HFFc6 (cell line): ENCODE measurements around the gene PNPLA3. TPM values are rescaled to one million over a fixed set of nuclear protein-coding genes. Genes with fewer than 3 reads are reported as not detected.
A peak's percentile ranks its signal among the peaks of the same experiment; 100 is the strongest.

Experiments used
- DNase-seq: peaks from one replicate; pipeline ENCODE4 v3.0.0-alpha.2; 2018
- H3K27ac Mint-ChIP-seq: 2 replicates; pipeline ENCODE4 v1.8.0; 2020; ENCODE audit warnings: mild to moderate bottlenecking, mixed read lengths
- H3K27me3 Mint-ChIP-seq: 2 replicates; pipeline ENCODE4 v1.8.0; 2021; ENCODE audit warnings: mild to moderate bottlenecking, moderate library complexity, mixed read lengths; ENCODE audit not compliant: insufficient read depth
- H3K36me3 Mint-ChIP-seq: 2 replicates; pipeline ENCODE4 v1.8.0; 2021; ENCODE audit warnings: low read depth, mixed read lengths
- H3K4me1 Mint-ChIP-seq: 2 replicates; pipeline ENCODE4 v1.8.0; 2020; ENCODE audit warnings: low read depth, mixed read lengths
- H3K4me3 Mint-ChIP-seq: 2 replicates; pipeline ENCODE4 v1.8.0; 2020; ENCODE audit warnings: mild to moderate bottlenecking, moderate library complexity, mixed read lengths
- H3K9me3 Mint-ChIP-seq: 2 replicates; pipeline ENCODE4 v1.8.0; 2020; ENCODE audit warnings: mild to moderate bottlenecking, mixed read lengths
- total RNA-seq, 6 experiments: library from RNA; stranded (reverse); fragmentation: NEBNext Ultra II Directional; extraction: Animal tissue kit (Norgen Biotek cat#: 25700); gene quantifications; 2 replicates in 1 of 6; 3 replicates in 5 of 6; pipeline ENCODE4 v1.2.3, GENCODE V29; 2021
- TF ChIP-seq, protein P1 (sequence below): fragments of 200-600 bp; sonication (generic); IDR thresholded peaks from 2 replicates; pipeline ENCODE4 v1.5.0; 2021; ENCODE audit warnings: antibody characterized with exemption, mild to moderate bottlenecking

Gene PNPLA3
- total RNA-seq, 6 experiments from 2014 or later = 3.0 to 6.5 (median 3.4) TPM

DNA sequence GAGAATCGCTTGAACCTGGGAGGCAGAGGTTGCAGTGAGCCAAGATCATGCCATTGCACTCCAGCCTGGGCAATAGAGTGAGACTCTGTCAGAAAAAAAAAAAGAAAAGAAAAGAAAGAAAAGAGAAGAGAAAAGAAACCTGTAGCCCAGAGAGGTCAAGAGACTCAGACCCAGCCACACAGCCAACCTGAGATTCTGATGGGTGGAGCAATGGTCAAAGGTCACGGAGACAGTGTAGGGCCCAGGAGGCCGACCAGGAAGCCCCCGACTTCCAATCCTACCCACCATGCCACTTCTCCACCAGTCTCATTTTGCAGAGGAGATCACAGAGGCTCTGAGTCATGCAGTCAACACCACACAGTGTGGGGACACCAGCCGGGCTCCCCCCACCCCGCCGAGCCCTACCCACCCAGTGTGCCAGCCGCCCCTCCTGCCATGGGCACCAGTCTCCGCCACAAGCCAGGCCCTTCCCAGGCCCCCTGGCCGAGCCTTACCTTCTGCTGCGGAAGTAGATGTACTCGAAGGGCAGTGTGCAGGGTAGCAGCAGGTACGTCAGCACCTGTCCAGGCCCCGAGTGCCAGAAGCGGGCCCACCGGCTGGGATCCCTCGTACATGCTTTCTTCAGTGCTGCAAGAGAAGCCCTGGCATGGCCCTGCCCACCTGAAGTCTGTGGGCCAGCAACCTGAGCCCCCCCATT is 39.7 kb upstream of the PNPLA3 start:
- Mint-ChIP-seq H3K4me1 (peaks cover 6% of the 10 kb centered on the region), H3K27ac (no peak overlapping the region)

DNA sequence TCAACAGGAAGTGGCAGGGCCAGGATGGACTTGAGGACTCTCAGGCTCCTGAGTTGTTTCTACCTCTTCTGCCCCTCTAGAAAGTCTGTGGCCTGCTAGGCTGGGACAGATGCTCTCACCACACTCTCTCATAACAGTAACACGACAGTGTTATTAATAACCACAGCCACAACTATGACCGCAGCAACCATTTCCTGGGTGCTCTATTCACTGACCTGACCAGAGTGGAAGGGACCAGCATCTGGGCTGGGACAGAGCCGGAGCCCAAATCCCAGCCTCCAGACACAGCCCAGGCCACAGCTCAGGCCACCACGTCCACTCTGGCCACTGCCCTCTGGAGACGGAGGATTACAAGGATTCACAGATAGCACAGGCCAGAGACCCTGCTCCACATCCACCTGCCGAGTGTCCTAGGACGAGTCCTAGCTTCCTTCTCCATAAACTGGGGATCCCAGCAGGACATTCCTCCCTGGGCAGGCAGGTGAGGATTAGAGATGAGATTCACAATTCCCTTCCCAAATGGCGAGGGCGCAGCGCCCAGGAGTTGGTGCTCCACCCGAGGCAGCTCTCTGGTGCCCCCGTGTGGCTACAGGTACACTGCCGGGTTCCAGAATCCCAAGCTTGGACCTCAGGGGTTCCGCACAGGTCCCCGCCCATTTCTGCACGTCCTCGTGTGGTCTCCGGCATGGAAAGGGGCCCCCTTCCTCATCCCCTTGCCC is 38.8 kb upstream of the PNPLA3 start:
- DNase-seq = no peak
- Mint-ChIP-seq H3K4me1 (peaks cover 12% of the 10 kb centered on the region), H3K27me3 (peaks cover 11% of the 10 kb centered on the region), H3K9me3 (peaks cover 5% of the 10 kb centered on the region; the same call in 1 of the 2 replicates), H3K4me3 (no peak overlapping the region), H3K27ac (no peak overlapping the region), H3K36me3 (no peaks in the 10 kb centered on the region)
- TF ChIP-seq, protein P1, sequence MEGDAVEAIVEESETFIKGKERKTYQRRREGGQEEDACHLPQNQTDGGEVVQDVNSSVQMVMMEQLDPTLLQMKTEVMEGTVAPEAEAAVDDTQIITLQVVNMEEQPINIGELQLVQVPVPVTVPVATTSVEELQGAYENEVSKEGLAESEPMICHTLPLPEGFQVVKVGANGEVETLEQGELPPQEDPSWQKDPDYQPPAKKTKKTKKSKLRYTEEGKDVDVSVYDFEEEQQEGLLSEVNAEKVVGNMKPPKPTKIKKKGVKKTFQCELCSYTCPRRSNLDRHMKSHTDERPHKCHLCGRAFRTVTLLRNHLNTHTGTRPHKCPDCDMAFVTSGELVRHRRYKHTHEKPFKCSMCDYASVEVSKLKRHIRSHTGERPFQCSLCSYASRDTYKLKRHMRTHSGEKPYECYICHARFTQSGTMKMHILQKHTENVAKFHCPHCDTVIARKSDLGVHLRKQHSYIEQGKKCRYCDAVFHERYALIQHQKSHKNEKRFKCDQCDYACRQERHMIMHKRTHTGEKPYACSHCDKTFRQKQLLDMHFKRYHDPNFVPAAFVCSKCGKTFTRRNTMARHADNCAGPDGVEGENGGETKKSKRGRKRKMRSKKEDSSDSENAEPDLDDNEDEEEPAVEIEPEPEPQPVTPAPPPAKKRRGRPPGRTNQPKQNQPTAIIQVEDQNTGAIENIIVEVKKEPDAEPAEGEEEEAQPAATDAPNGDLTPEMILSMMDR = peak; percentile 93

More for the DNA sequence above, 39.7 kb upstream of the PNPLA3 start:
- DNase-seq = no peak
- Mint-ChIP-seq H3K9me3 (peaks cover 5% of the 10 kb centered on the region; the same call in 1 of the 2 replicates), H3K36me3 (no peaks in the 10 kb centered on the region), H3K27me3 (peaks cover 11% of the 10 kb centered on the region), H3K4me3 (no peak overlapping the region)
- TF ChIP-seq, protein P1 = no peak

DNA sequence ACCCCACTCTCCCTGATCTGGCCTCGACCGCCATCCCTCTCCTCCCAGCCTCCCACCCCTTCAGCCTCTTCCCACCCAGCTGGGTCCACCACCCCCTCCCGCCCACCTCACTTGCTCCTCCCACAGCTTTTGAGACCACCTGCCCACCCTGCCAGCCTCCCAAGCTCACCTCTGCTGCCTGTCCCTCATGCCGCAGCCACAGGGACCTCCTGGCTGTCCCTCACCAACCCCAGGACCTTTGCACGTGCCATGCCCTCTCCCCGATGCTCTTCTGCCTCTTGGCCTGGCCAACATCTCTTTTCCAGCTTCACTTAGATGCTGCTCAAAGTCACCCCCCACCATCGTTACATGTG is 38.3 kb upstream of the PNPLA3 start:
- DNase-seq = no peak
- Mint-ChIP-seq H3K4me1 (peaks cover 12% of the 10 kb centered on the region), H3K27me3 (peaks cover 15% of the 10 kb centered on the region), H3K36me3 (no peaks in the 10 kb centered on the region), H3K9me3 (peaks cover 5% of the 10 kb centered on the region; the same call in 1 of the 2 replicates), H3K4me3 (no peak overlapping the region), H3K27ac (no peak overlapping the region)
- TF ChIP-seq, protein P1 = peak; percentile 58

DNA sequence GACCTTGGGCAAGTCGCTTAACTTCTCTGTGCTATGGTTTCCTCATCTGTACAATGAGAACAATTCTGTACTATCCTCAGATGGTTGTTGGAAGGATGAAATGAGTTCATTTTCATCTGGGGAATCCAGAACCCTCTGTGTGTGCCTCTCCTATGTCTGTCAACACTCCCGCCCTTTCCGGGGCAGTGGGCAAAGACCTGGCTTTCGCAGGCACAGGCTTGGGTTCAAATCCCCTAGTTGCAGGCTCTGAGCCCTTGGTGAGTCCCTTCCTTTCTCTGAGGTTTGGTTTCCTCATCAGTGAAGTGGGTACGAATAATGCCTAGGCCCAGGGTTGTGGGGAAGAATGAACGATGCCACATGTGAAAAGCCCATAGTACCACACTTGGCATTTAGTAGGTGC is 37.8 kb upstream of the PNPLA3 start:
- no peak for DNase-seq
- H3K36me3 Mint-ChIP-seq = no peaks in the 10 kb centered on the region
- TF ChIP-seq, protein P1 = no peak
- H3K4me3 Mint-ChIP-seq = no peak overlapping the region
- H3K4me1 Mint-ChIP-seq = peaks cover 12% of the 10 kb centered on the region
- no peak overlapping the region for H3K27ac Mint-ChIP-seq
- peaks cover 5% of the 10 kb centered on the region; the same call in 1 of the 2 replicates for H3K9me3 Mint-ChIP-seq
- peaks cover 18% of the 10 kb centered on the region for H3K27me3 Mint-ChIP-seq

DNA sequence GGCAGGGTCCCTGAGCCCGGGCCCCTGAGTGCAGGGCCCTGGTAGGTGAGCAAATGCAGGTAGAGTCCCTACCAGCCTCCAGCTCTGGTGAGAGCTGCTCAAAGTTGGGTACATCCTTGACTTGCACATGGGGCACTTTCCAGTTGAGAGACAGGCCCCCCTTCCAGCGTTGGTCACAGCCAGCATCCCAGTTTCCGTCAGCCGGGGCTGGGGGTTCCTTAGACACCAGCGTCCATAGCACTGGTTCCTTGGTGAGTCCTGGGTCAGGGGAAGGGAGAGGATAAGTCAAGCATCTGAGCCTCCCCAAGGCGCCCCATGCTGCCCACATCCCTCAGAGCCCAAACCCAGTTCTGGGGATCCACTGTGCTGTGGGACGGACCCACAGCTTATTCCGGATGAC is 37.4 kb upstream of the PNPLA3 start:
- Mint-ChIP-seq H3K27ac (no peak overlapping the region), H3K9me3 (peaks cover 5% of the 10 kb centered on the region; the same call in 1 of the 2 replicates), H3K4me1 (peaks cover 12% of the 10 kb centered on the region), H3K4me3 (no peak overlapping the region), H3K36me3 (no peaks in the 10 kb centered on the region), H3K27me3 (peaks cover 18% of the 10 kb centered on the region)
- no peak for DNase-seq
- TF ChIP-seq, protein P1 = no peak
